ENCODE measurements around the gene TEX48. TPM values are rescaled to one million over a fixed set of nuclear protein-coding genes. Genes with fewer than 3 reads are reported as not detected.

TEX48 gene
- total RNA-seq, 8 experiments from 2014 or later: not detected

- H3K27ac ChIP-seq: no peak overlapping the region
- in situ Hi-C loops (cut with MboI; ENCODE audit: low pct_unique_long_range_greater_than_20kb in 2 of 9, low sequenced_read_pairs in 9 of 9, unreplicated experiment in 9 of 9): loop anchor here in 2 of 9 experiments (25.0 kb wide), 2 partner anchors 221 to 321 kb away; no protein-coding TSS in a partner anchor
- WGBS, 10 experiments: 21 to 100% (median 86%) methylated on average over 1 to 8 of the region's 11 CpGs; no CpG with 5 or more reads in 2 of the 10 experiments
- H3K4me1 ChIP-seq (replicated peaks in 1 of 2): peaks cover 7 to 11% of the 10 kb centered on the region in 2 donors
- ATAC-seq (replicated peaks in 6 of 8): peak in 5 of 8 experiments; percentile 52 to 81 (median 57)
- no peak overlapping the region for H3K4me3 ChIP-seq
Measured at GRCh38 chr9:114691046-114691955, 9.3 kb upstream of the TEX48 start.

GRCh38 chr9:114690308-114690707 lies 8.3 kb upstream of the TEX48 start:
- peaks cover 7 to 11% of the 10 kb centered on the region in 2 donors for H3K4me1 ChIP-seq (replicated peaks in 1 of 2)
- no peak overlapping the region for H3K4me3 ChIP-seq
- in situ Hi-C loops (cut with MboI; ENCODE audit: low pct_unique_long_range_greater_than_20kb in 2 of 9, low sequenced_read_pairs in 9 of 9, unreplicated experiment in 9 of 9): loop anchor here in 2 of 9 experiments (25.0 kb wide), 2 partner anchors 222 to 322 kb away; no protein-coding TSS in a partner anchor
- ATAC-seq (replicated peaks in 6 of 8): no peak
- H3K27ac ChIP-seq: no peak overlapping the region
- 0 to 100% (median 88%) methylated on average over 1 to 4 of the region's 4 CpGs; no CpG with 5 or more reads in 4 of the 10 experiments for WGBS, 10 experiments

- Histone ChIP-seq H3K4me1 (replicated peaks in 1 of 2) (peaks cover 7 to 11% of the 10 kb centered on the region in 2 donors), H3K27ac (no peak overlapping the region), H3K4me3 (no peak overlapping the region)
- in situ Hi-C loops (cut with MboI; ENCODE audit: low pct_unique_long_range_greater_than_20kb in 2 of 9, low sequenced_read_pairs in 9 of 9, unreplicated experiment in 9 of 9): loop anchor here in 3 of 9 experiments (10.0 to 25.0 kb wide), 5 partner anchors 45 to 325 kb away; no protein-coding TSS in a partner anchor
- no peak for ATAC-seq (replicated peaks in 6 of 8)
- WGBS, 10 experiments: 55 to 100% (median 75%) methylated on average over 1 to 7 of the region's 7 CpGs; no CpG with 5 or more reads in 1 of the 10 experiments
Measured at GRCh38 chr9:114689813-114690212, 7.8 kb upstream of the TEX48 start.

- peaks cover 2 to 6% of the 10 kb centered on the region in 2 donors for H3K4me1 ChIP-seq (replicated peaks in 1 of 2)
- no peak overlapping the region for H3K27ac ChIP-seq
- in situ Hi-C loops (cut with MboI; ENCODE audit: low pct_unique_long_range_greater_than_20kb in 2 of 9, low sequenced_read_pairs in 9 of 9, unreplicated experiment in 9 of 9): loop anchor here in 3 of 9 experiments (10.0 to 25.0 kb wide), 5 partner anchors 46 to 326 kb away; no protein-coding TSS in a partner anchor
- no peak for ATAC-seq (replicated peaks in 6 of 8)
- WGBS, 10 experiments: 0 to 90% (median 66%) methylated on average over 1 to 3 of the region's 3 CpGs; no CpG with 5 or more reads in 1 of the 10 experiments
- H3K4me3 ChIP-seq: no peak overlapping the region
Measured at GRCh38 chr9:114688909-114689610, 7.1 kb upstream of the TEX48 start.

GRCh38 chr9:114688379-114688778 lies 6.4 kb upstream of the TEX48 start:
- in situ Hi-C loops (cut with MboI; ENCODE audit: low pct_unique_long_range_greater_than_20kb in 2 of 9, low sequenced_read_pairs in 9 of 9, unreplicated experiment in 9 of 9): loop anchor here in 3 of 9 experiments (10.0 to 25.0 kb wide), 5 partner anchors 46 to 326 kb away; no protein-coding TSS in a partner anchor

GRCh38 chr9:114687034-114687433 lies 5.0 kb upstream of the TEX48 start:
- ATAC-seq (replicated peaks in 6 of 8): no peak
- H3K4me1 ChIP-seq (replicated peaks in 1 of 2): peaks cover 0 to 5% of the 10 kb centered on the region in 2 donors
- H3K27ac ChIP-seq: no peak overlapping the region
- no peak overlapping the region for H3K4me3 ChIP-seq
- in situ Hi-C loops (cut with MboI; ENCODE audit: low pct_unique_long_range_greater_than_20kb in 2 of 9, low sequenced_read_pairs in 9 of 9, unreplicated experiment in 9 of 9): loop anchor here in 3 of 9 experiments (10.0 to 25.0 kb wide), 5 partner anchors 48 to 328 kb away; no protein-coding TSS in a partner anchor

More at GRCh38 chr9:114688379-114688778, 6.4 kb upstream of the TEX48 start:
- 7 to 100% (median 67%) methylated on average over 1 to 4 of the region's 4 CpGs; no CpG with 5 or more reads in 2 of the 10 experiments for WGBS, 10 experiments
- peaks cover 0 to 4% of the 10 kb centered on the region in 2 donors for H3K4me1 ChIP-seq (replicated peaks in 1 of 2)
- H3K27ac ChIP-seq: no peak overlapping the region
- no peak for ATAC-seq (replicated peaks in 6 of 8)
- H3K4me3 ChIP-seq: no peak overlapping the region

GRCh38 chr9:114685951-114686350 lies 4.0 kb upstream of the TEX48 start:
- ATAC-seq (replicated peaks in 6 of 8): no peak
- peaks cover 0 to 6% of the 10 kb centered on the region in 2 donors for H3K4me1 ChIP-seq (replicated peaks in 1 of 2)
- in situ Hi-C loops (cut with MboI; ENCODE audit: low pct_unique_long_range_greater_than_20kb in 2 of 9, low sequenced_read_pairs in 9 of 9, unreplicated experiment in 9 of 9): loop anchor here in 3 of 9 experiments (10.0 to 25.0 kb wide), 5 partner anchors 49 to 329 kb away; no protein-coding TSS in a partner anchor
- WGBS, 10 experiments: 40 to 100% (median 83%) methylated on average over 1 to 5 of the region's 5 CpGs
- H3K4me3 ChIP-seq: no peak overlapping the region
- no peak overlapping the region for H3K27ac ChIP-seq

- ATAC-seq (replicated peaks in 6 of 8): no peak
- WGBS, 10 experiments: 40 to 100% (median 74%) methylated on average over 1 to 6 of the region's 6 CpGs
- H3K4me1 ChIP-seq (replicated peaks in 1 of 2): peaks cover 9 to 15% of the 10 kb centered on the region in 2 donors
- in situ Hi-C loops (cut with MboI; ENCODE audit: low pct_unique_long_range_greater_than_20kb in 2 of 9, low sequenced_read_pairs in 9 of 9, unreplicated experiment in 9 of 9): loop anchor here in 3 of 9 experiments (10.0 to 25.0 kb wide), 5 partner anchors 51 to 331 kb away; no protein-coding TSS in a partner anchor
- H3K27ac ChIP-seq: no peak overlapping the region
- no peak overlapping the region for H3K4me3 ChIP-seq
Measured at GRCh38 chr9:114684036-114684435, 2.0 kb upstream of the TEX48 start.

- peaks cover 9 to 15% of the 10 kb centered on the region in 2 donors for H3K4me1 ChIP-seq (replicated peaks in 1 of 2)
- 50 to 75% (median 60%) methylated on average over 1 to 3 of the region's 3 CpGs; no CpG with 5 or more reads in 4 of the 10 experiments for WGBS, 10 experiments
- in situ Hi-C loops (cut with MboI; ENCODE audit: low pct_unique_long_range_greater_than_20kb in 2 of 9, low sequenced_read_pairs in 9 of 9, unreplicated experiment in 9 of 9): loop anchor here in 3 of 9 experiments (10.0 to 25.0 kb wide), 5 partner anchors 52 to 332 kb away; no protein-coding TSS in a partner anchor
- H3K27ac ChIP-seq: no peak overlapping the region
- ATAC-seq (replicated peaks in 6 of 8): no peak
- no peak overlapping the region for H3K4me3 ChIP-seq
Measured at GRCh38 chr9:114682846-114683245, 854 bp upstream of the TEX48 start.

- in situ Hi-C loops (cut with MboI; ENCODE audit: low pct_unique_long_range_greater_than_20kb in 2 of 9, low sequenced_read_pairs in 9 of 9, unreplicated experiment in 9 of 9): loop anchor here in 3 of 9 experiments (10.0 to 25.0 kb wide), 5 partner anchors 54 to 334 kb away; no protein-coding TSS in a partner anchor
- H3K4me1 ChIP-seq (replicated peaks in 1 of 2): peaks cover 15 to 18% of the 10 kb centered on the region in 2 donors
- WGBS, 10 experiments: 27 to 86% (median 66%) methylated on average over 2 to 7 of the region's 8 CpGs; no CpG with 5 or more reads in 1 of the 10 experiments
- H3K27ac ChIP-seq: peak overlapping the region in 1 of 2 donors; percentile 4
- no peak overlapping the region for H3K4me3 ChIP-seq
- peak in 5 of 8 experiments; percentile 10 to 64 (median 63) for ATAC-seq (replicated peaks in 6 of 8)
Measured at GRCh38 chr9:114680259-114681001, 1.6 kb downstream of the TEX48 start.

- in situ Hi-C loops (cut with MboI; ENCODE audit: low pct_unique_long_range_greater_than_20kb in 2 of 9, low sequenced_read_pairs in 9 of 9, unreplicated experiment in 9 of 9): loop anchor here in 2 of 9 experiments (25.0 kb wide), 2 partner anchors 234 to 334 kb away; no protein-coding TSS in a partner anchor
- H3K27ac ChIP-seq: no peak overlapping the region
Measured at GRCh38 chr9:114678795-114679194, 3.2 kb downstream of the TEX48 start.

More at GRCh38 chr9:114678795-114679194, 3.2 kb downstream of the TEX48 start:
- no peak overlapping the region for H3K4me3 ChIP-seq
- peaks cover 15 to 18% of the 10 kb centered on the region in 2 donors for H3K4me1 ChIP-seq (replicated peaks in 1 of 2)
- no peak for ATAC-seq (replicated peaks in 6 of 8)

Measured in motor neuron (in vitro differentiated cells).